WERI-Rb-1 (cell line): Measurements from ENCODE around the gene SMCHD1.

ENCODE experiments used
- DNase-seq: peaks from one replicate; pipeline ENCODE4 v3.0.0-alpha.2; 2020
- H3K27ac ChIP-seq: fragments of 250-450 bp; sonication (Bioruptor Pico); 2 replicates; pipeline ENCODE4 v1.5.1; 2020; ENCODE audit warnings: mild to moderate bottlenecking, moderate library complexity
- H3K27me3 ChIP-seq: fragments of 250-450 bp; sonication (Bioruptor Pico); 2 replicates; pipeline ENCODE4 v1.5.1; 2021; ENCODE audit warnings: mild to moderate bottlenecking, low read depth, moderate library complexity; ENCODE audit not compliant: insufficient read depth, severe bottlenecking
- H3K36me3 ChIP-seq: fragments of 250-450 bp; sonication (Bioruptor Pico); 2 replicates; pipeline ENCODE4 v1.5.1; 2020; ENCODE audit warnings: mild to moderate bottlenecking, moderate library complexity
- H3K4me3 ChIP-seq: 2 replicates; pipeline ENCODE4 v1.5.1; 2011; ENCODE audit warnings: low read depth, mild to moderate bottlenecking, control low read depth, low read length
- H3K9me3 ChIP-seq: fragments of 250-450 bp; sonication (Bioruptor Pico); 2 replicates; pipeline ENCODE4 v1.5.1; 2021; ENCODE audit warnings: mild to moderate bottlenecking, moderate library complexity; ENCODE audit not compliant: severe bottlenecking
- CTCF ChIP-seq: IDR thresholded peaks from 2 replicates; pipeline ENCODE4 v1.5.1; 2011; ENCODE audit warnings: low read depth, mild to moderate bottlenecking, control low read depth, inconsistent platforms, low read length

Gene SMCHD1

DNA sequence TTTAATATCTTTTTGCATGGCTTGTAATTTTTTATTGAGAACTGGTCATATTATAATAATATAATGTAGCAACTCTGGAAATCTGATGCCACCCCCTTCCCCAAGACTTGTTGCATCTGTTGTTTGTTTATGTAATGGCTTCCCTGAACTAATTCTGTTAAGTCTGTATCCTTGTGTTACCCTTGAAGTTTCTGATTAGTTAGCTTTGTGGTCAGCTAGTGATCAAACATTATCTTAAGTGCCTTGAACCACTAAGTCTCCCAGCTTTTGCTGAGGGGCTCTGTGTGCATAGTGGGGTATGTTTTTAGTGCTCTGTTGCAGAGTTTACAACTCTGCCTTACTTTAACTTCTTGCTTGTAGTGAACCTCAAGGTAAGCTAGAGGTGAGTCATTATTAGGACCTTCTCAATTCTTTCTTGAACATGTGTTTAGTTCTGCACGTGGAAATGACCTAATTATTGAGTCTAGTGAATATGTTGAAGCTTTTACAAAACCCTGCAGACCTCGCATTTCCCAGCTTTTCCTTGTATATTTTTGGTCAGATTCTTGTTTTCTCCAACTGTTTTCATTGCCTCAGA is 24.8 kb downstream of the SMCHD1 start:
- H3K4me3 ChIP-seq = no peak overlapping the region
- H3K27ac ChIP-seq = no peak overlapping the region
- DNase-seq = no peak
- no peaks in the 10 kb centered on the region for H3K9me3 ChIP-seq
- no peaks in the 10 kb centered on the region for H3K27me3 ChIP-seq
- TF ChIP-seq CTCF = no peak
- H3K36me3 ChIP-seq = peaks cover 35% of the 10 kb centered on the region

- TF ChIP-seq CTCF = no peak
- H3K27ac ChIP-seq = no peak overlapping the region
- H3K27me3 ChIP-seq = no peaks in the 10 kb centered on the region
- H3K4me3 ChIP-seq = no peak overlapping the region
- no peaks in the 10 kb centered on the region for H3K9me3 ChIP-seq
- peaks cover 35% of the 10 kb centered on the region for H3K36me3 ChIP-seq
- DNase-seq = no peak
These were observed 26.6 kb downstream of the SMCHD1 start for GRCh38 chr18:2681993-2682603.

- H3K27ac ChIP-seq = no peak overlapping the region
- no peak overlapping the region for H3K4me3 ChIP-seq
- H3K9me3 ChIP-seq = no peaks in the 10 kb centered on the region
- no peak for TF ChIP-seq CTCF
- H3K36me3 ChIP-seq = peaks cover 36% of the 10 kb centered on the region
- H3K27me3 ChIP-seq = no peaks in the 10 kb centered on the region
- DNase-seq = no peak
These were observed 27.5 kb downstream of the SMCHD1 start for GRCh38 chr18:2683055-2683454.

DNA sequence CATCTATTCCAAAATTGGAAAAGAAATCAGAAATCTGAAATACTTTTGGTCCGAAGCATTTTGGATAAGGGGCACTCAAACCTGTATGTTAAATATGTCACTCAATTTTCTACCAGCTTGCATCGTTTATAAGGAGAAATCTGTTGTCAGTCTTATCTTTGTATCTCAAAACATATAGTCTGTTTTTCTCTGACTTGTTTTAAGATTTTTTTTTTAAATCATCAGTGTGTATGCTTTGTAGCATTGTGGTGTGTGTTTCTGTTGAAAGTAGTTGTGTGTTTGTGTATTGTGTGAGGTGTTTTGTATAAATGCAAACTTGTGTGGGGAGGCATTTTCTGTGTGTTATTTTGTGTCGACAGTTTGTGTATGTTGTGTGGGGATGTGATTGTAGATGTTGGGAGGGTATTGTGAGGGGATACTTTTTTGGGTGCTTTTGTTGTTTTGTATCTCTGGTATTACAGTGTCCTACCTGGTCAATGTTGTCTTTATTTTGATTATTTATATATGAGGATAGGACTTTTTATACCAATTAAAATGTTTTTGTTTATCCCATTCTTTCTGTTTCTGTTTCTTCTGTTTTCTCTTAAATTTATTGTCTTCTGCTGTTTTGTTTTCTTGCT is 30.9 kb downstream of the SMCHD1 start:
- H3K4me3 ChIP-seq = no peak overlapping the region
- H3K9me3 ChIP-seq = no peaks in the 10 kb centered on the region
- no peak for TF ChIP-seq CTCF
- H3K27me3 ChIP-seq = no peaks in the 10 kb centered on the region
- H3K36me3 ChIP-seq = peaks cover 48% of the 10 kb centered on the region
- no peak overlapping the region for H3K27ac ChIP-seq
- no peak for DNase-seq

DNA sequence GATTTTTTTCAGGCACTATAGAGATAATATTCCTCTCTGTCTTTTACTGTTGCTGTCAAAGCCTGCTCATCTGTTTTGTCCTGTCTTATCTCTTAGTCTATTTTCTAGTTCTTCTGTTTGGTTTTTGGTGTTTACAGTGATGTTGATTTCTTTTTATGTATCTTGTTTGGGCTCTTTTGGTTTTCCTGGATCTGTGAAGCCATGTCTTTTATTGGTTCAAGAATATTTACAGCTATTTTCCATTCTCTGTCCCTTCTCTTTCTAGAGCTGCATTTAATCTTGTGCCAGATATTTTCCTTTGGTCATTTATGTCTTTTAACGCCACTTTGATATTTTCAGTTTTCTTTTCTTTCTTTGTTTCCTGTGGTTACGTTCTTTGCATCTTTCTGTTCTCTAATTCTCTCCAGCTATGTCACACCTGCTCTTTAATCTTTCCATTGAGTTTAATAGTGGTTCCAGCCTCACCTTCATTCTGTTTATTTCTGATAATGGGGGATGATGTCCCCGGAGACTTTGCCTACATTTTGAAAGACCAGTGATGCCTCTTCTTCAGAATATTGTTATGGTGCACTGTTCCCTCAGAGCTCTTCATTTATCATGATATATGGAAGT is 32.0 kb downstream of the SMCHD1 start:
- Histone ChIP-seq H3K27me3 (no peaks in the 10 kb centered on the region), H3K27ac (no peak overlapping the region), H3K9me3 (no peaks in the 10 kb centered on the region), H3K36me3 (peaks cover 55% of the 10 kb centered on the region), H3K4me3 (no peak overlapping the region)
- TF ChIP-seq CTCF = no peak
- DNase-seq = no peak
